Measurements from ENCODE around the gene UTP3. TPM values are rescaled to one million over a fixed set of nuclear protein-coding genes. Genes with fewer than 3 reads are reported as not detected.
"Not testable (repeated sequence)": the region's sequence is repeated elsewhere in the genome, so short reads cannot be mapped to it uniquely, and the experiment has no call there.

Gene UTP3
- total RNA-seq, 1 donor from 2014 or later: 26.4 TPM

GRCh38 chr4:70734971-70735370 is 46.6 kb downstream of the UTP3 start:
- Mint-ChIP-seq H3K4me3 (no peak overlapping the region), H3K9me3 (no peaks in the 10 kb centered on the region), H3K27ac (peak overlapping the region; percentile 40), H3K36me3 (peaks cover 4% of the 10 kb centered on the region), H3K27me3 (no peaks in the 10 kb centered on the region), H3K4me1 (ENCODE audit: unreplicated experiment) (peaks cover 15% of the 10 kb centered on the region)
- DNase-seq (ENCODE audit: extremely low spot score, unreplicated experiment): no peak
- TF ChIP-seq, protein P1, sequence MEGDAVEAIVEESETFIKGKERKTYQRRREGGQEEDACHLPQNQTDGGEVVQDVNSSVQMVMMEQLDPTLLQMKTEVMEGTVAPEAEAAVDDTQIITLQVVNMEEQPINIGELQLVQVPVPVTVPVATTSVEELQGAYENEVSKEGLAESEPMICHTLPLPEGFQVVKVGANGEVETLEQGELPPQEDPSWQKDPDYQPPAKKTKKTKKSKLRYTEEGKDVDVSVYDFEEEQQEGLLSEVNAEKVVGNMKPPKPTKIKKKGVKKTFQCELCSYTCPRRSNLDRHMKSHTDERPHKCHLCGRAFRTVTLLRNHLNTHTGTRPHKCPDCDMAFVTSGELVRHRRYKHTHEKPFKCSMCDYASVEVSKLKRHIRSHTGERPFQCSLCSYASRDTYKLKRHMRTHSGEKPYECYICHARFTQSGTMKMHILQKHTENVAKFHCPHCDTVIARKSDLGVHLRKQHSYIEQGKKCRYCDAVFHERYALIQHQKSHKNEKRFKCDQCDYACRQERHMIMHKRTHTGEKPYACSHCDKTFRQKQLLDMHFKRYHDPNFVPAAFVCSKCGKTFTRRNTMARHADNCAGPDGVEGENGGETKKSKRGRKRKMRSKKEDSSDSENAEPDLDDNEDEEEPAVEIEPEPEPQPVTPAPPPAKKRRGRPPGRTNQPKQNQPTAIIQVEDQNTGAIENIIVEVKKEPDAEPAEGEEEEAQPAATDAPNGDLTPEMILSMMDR (conservative IDR thresholded peaks at IDR 0.05): no peak

- DNase-seq (ENCODE audit: extremely low spot score, unreplicated experiment); H3K4me3 Mint-ChIP-seq: not testable (repeated sequence)
- H3K4me1 Mint-ChIP-seq (ENCODE audit: unreplicated experiment): peaks cover 19% of the 10 kb centered on the region
Observed at GRCh38 chr4:70735915-70736314, 47.6 kb downstream of the UTP3 start.

GRCh38 chr4:70737006-70737405 is 48.7 kb downstream of the UTP3 start:
- Mint-ChIP-seq H3K4me1 (ENCODE audit: unreplicated experiment) (peaks cover 26% of the 10 kb centered on the region), H3K36me3 (peaks cover 2% of the 10 kb centered on the region), H3K27me3 (no peaks in the 10 kb centered on the region), H3K4me3 (no peak overlapping the region), H3K9me3 (no peaks in the 10 kb centered on the region), H3K27ac (no peak overlapping the region)
- TF ChIP-seq, protein P1 (conservative IDR thresholded peaks at IDR 0.05): no peak
- no peak for DNase-seq (ENCODE audit: extremely low spot score, unreplicated experiment)

More at GRCh38 chr4:70735915-70736314, 47.6 kb downstream of the UTP3 start:
- TF ChIP-seq, protein P1 (conservative IDR thresholded peaks at IDR 0.05): peak; percentile 61
- not testable (repeated sequence) for H3K36me3 Mint-ChIP-seq, H3K27ac Mint-ChIP-seq, H3K9me3 Mint-ChIP-seq, H3K27me3 Mint-ChIP-seq

GRCh38 chr4:70737409-70737808 is 49.1 kb downstream of the UTP3 start:
- Mint-ChIP-seq H3K27ac (no peak overlapping the region), H3K4me1 (ENCODE audit: unreplicated experiment) (peaks cover 30% of the 10 kb centered on the region), H3K9me3 (no peaks in the 10 kb centered on the region), H3K4me3 (no peak overlapping the region), H3K36me3 (no peaks in the 10 kb centered on the region), H3K27me3 (no peaks in the 10 kb centered on the region)
- TF ChIP-seq, protein P1 (conservative IDR thresholded peaks at IDR 0.05): no peak
- no peak for DNase-seq (ENCODE audit: extremely low spot score, unreplicated experiment)

DNA sequence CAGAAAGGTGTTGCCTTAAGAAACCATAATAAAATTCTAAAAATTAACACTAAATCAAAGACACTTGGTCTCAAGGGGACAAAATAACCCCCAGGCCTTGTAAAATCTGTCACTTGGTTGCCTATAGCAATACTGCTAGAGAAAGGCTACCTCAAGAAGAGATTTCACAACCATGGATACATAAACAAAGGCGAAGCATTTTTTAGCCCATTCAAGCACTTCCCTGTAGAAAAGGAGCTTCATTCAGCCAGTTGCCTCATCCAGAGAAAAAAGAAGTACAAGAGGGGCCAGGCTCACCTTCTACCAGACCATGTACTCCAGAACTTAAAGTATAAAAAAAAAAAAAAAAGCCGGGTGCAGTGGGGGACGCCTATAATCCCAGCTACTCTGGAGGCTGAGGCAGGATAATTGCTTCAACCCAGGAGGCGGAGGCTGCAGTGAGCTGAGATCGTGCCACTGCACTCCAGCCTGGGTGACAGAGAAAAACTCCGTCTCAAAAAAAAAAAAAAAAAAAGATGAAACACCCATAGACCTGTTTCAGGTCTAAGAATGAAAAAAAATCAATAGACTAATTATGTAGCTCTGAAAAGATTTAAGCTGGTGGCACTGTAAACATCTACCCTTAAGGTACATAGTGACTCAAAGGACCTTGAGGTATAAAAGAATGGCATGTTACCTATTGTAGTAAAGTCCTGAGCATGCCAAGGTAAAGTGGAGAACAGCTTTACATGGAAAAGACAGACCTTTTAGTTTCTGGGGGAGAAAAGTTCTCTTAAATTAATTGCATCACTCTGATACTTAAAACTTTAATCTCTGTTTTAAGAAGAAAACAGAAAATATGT is 51.4 kb downstream of the UTP3 start:
- Mint-ChIP-seq H3K27ac (peak overlapping the region; percentile 29), H3K27me3 (no peaks in the 10 kb centered on the region), H3K9me3 (no peaks in the 10 kb centered on the region), H3K4me3 (no peak overlapping the region), H3K4me1 (ENCODE audit: unreplicated experiment) (peaks cover 25% of the 10 kb centered on the region), H3K36me3 (no peaks in the 10 kb centered on the region)
- TF ChIP-seq, protein P1 (conservative IDR thresholded peaks at IDR 0.05): no peak
- DNase-seq (ENCODE audit: extremely low spot score, unreplicated experiment): no peak

Other genes with a start within 250 kb of the UTP3 start
- gene MUC7, start 216.3 kb upstream of the UTP3 start, total RNA-seq (ENCODE audit: low replicate concordance): not detected in 2 replicates
- gene AMTN, start 170.0 kb upstream of the UTP3 start, total RNA-seq (ENCODE audit: low replicate concordance): not detected in 2 replicates
- 0.36 and 0.94 TPM in 2 replicates for gene AMBN, start 96.3 kb upstream of the UTP3 start, total RNA-seq (ENCODE audit: low replicate concordance)
- gene ENAM, start 59.8 kb upstream of the UTP3 start, total RNA-seq (ENCODE audit: low replicate concordance): 0.17 and 0.41 TPM in 2 replicates
- gene JCHAIN, start 22.0 kb upstream of the UTP3 start, total RNA-seq (ENCODE audit: low replicate concordance): not detected in 2 replicates
- 38.3 and 74.9 TPM in 2 replicates for gene RUFY3, start 33.4 kb downstream of the UTP3 start, total RNA-seq (ENCODE audit: low replicate concordance)
- 91.6 and 95.5 TPM in 2 replicates for gene GRSF1, start 151.4 kb downstream of the UTP3 start, total RNA-seq (ENCODE audit: low replicate concordance)
- 34.4 and 48.2 TPM in 2 replicates for gene MOB1B, start 213.8 kb downstream of the UTP3 start, total RNA-seq (ENCODE audit: low replicate concordance)

Measured in type B pancreatic cell (in vitro differentiated cells).